ENCODE data around the gene RORC.
A peak's percentile ranks its signal among the peaks of the same experiment; 100 is the strongest.

RORC gene

GRCh38 chr1:151839457-151840403 is 8.1 kb upstream of the RORC start, which contains the start of gene C2CD4D:
C2CD4D (minus strand) TSS chr1:151839820; CDS start chr1:151838989, 831 bp downstream.
- Mint-ChIP-seq H3K36me3 (no peaks in the 10 kb centered on the region), H3K9me3 (no peaks in the 10 kb centered on the region), H3K4me3 (peak within 1 kb of the TSS; percentile 74), H3K27me3 (peaks cover 44% of the 10 kb centered on the region), H3K27ac (peak within 1 kb of the TSS; percentile 73), H3K4me1 (peaks cover 51% of the 10 kb centered on the region)
- CTCF ChIA-PET, result interaction anchor here (1.0 to 1.6 kb wide), 5 partner anchors 9 to 105 kb away, joined by 3 to 5 read pairs (median 4); partner anchors contain the start of gene THEM5
- DNase-seq, result peak; percentile 78

GRCh38 chr1:151839082-151839412 is 7.4 kb upstream of the RORC start:
- CTCF ChIA-PET, result interaction anchor here (1.2 to 1.6 kb wide), 2 partner anchors 8 to 42 kb away, joined by 4 read pairs; no protein-coding TSS in a partner anchor
- peak overlapping the region; percentile 73 for H3K27ac Mint-ChIP-seq
- no peaks in the 10 kb centered on the region for H3K9me3 Mint-ChIP-seq
- peaks cover 55% of the 10 kb centered on the region for H3K4me1 Mint-ChIP-seq
- H3K36me3 Mint-ChIP-seq, result no peaks in the 10 kb centered on the region
- H3K4me3 Mint-ChIP-seq, result peak overlapping the region; percentile 74
- H3K27me3 Mint-ChIP-seq, result peaks cover 38% of the 10 kb centered on the region
- no peak for DNase-seq

- peak; percentile 52 for DNase-seq
- CTCF ChIA-PET, result interaction anchor here (1.6 kb wide), 1 partner anchor 8 kb away, joined by 4 read pairs; no protein-coding TSS in a partner anchor
- H3K4me3 Mint-ChIP-seq, result peak overlapping the region; percentile 74
- no peaks in the 10 kb centered on the region for H3K36me3 Mint-ChIP-seq
- H3K9me3 Mint-ChIP-seq, result no peaks in the 10 kb centered on the region
- H3K4me1 Mint-ChIP-seq, result peaks cover 61% of the 10 kb centered on the region
- H3K27me3 Mint-ChIP-seq, result peaks cover 38% of the 10 kb centered on the region
- peak overlapping the region; percentile 73 for H3K27ac Mint-ChIP-seq
These were observed 6.8 kb upstream of the RORC start for GRCh38 chr1:151838222-151839081.

- peak overlapping the region; percentile 90 for H3K27ac Mint-ChIP-seq
- H3K4me1 Mint-ChIP-seq, result peaks cover 66% of the 10 kb centered on the region
- peaks cover 38% of the 10 kb centered on the region for H3K27me3 Mint-ChIP-seq
- peak overlapping the region; percentile 72 for H3K4me3 Mint-ChIP-seq
- H3K36me3 Mint-ChIP-seq, result no peaks in the 10 kb centered on the region
- no peak for DNase-seq
- CTCF ChIA-PET, result interaction anchor here (2.2 kb wide), 1 partner anchor 145 kb away, joined by 10 read pairs; no protein-coding TSS in a partner anchor
- no peaks in the 10 kb centered on the region for H3K9me3 Mint-ChIP-seq
These were observed 6.3 kb upstream of the RORC start for GRCh38 chr1:151837884-151838221.

GRCh38 chr1:151837197-151837596 is 5.6 kb upstream of the RORC start:
- CTCF ChIA-PET, result interaction anchor here (0.6 to 3.0 kb wide), 25 partner anchors 9 to 536 kb away, joined by 3 to 14 read pairs (median 4); partner anchors contain the start of genes MRPL9 and TUFT1
- peak; percentile 39 for DNase-seq
- peak overlapping the region; percentile 72 for H3K4me3 Mint-ChIP-seq
- no peaks in the 10 kb centered on the region for H3K9me3 Mint-ChIP-seq
- peaks cover 38% of the 10 kb centered on the region for H3K27me3 Mint-ChIP-seq
- peaks cover 70% of the 10 kb centered on the region for H3K4me1 Mint-ChIP-seq
- peak overlapping the region; percentile 90 for H3K27ac Mint-ChIP-seq
- H3K36me3 Mint-ChIP-seq, result no peaks in the 10 kb centered on the region

GRCh38 chr1:151835596-151835995 is 4.0 kb upstream of the RORC start:
- Mint-ChIP-seq H3K4me3 (no peak overlapping the region), H3K4me1 (peaks cover 78% of the 10 kb centered on the region), H3K9me3 (no peaks in the 10 kb centered on the region), H3K27ac (no peak overlapping the region), H3K36me3 (no peaks in the 10 kb centered on the region), H3K27me3 (peaks cover 43% of the 10 kb centered on the region)
- CTCF ChIA-PET, result interaction anchor here (0.6 to 3.0 kb wide), 23 partner anchors 13 to 535 kb away, joined by 3 to 14 read pairs (median 4); partner anchors contain the start of genes MRPL9, TDRKH and TUFT1
- no peak for DNase-seq

- no peak overlapping the region for H3K4me3 Mint-ChIP-seq
These were observed 2.6 kb upstream of the RORC start for GRCh38 chr1:151834239-151834638.

GRCh38 chr1:151833172-151833900 is 1.7 kb upstream of the RORC start:
- Mint-ChIP-seq H3K9me3 (no peaks in the 10 kb centered on the region), H3K27me3 (peaks cover 23% of the 10 kb centered on the region), H3K27ac (no peak overlapping the region), H3K4me3 (no peak overlapping the region), H3K4me1 (peaks cover 81% of the 10 kb centered on the region), H3K36me3 (no peaks in the 10 kb centered on the region)
- no peak for DNase-seq
- CTCF ChIA-PET, result interaction anchor here (1.1 to 1.2 kb wide), 2 partner anchors 15 to 226 kb away, joined by 3 read pairs; no protein-coding TSS in a partner anchor

More at GRCh38 chr1:151834239-151834638, 2.6 kb upstream of the RORC start:
- Mint-ChIP-seq H3K9me3 (no peaks in the 10 kb centered on the region), H3K36me3 (no peaks in the 10 kb centered on the region), H3K4me1 (peaks cover 77% of the 10 kb centered on the region), H3K27ac (no peak overlapping the region), H3K27me3 (peaks cover 29% of the 10 kb centered on the region)
- DNase-seq, result no peak
- CTCF ChIA-PET, result interaction anchor here (1.1 to 3.0 kb wide), 6 partner anchors 13 to 390 kb away, joined by 3 to 14 read pairs (median 4); no protein-coding TSS in a partner anchor

GRCh38 chr1:151832318-151832980 is 847 bp upstream of the RORC start:
- H3K27ac Mint-ChIP-seq, result no peak overlapping the region
- H3K27me3 Mint-ChIP-seq, result peaks cover 16% of the 10 kb centered on the region
- CTCF ChIA-PET, result interaction anchor here (0.6 to 1.2 kb wide), 2 partner anchors 95 to 226 kb away, joined by 3 read pairs; no protein-coding TSS in a partner anchor
- H3K9me3 Mint-ChIP-seq, result no peaks in the 10 kb centered on the region
- no peaks in the 10 kb centered on the region for H3K36me3 Mint-ChIP-seq
- no peak overlapping the region for H3K4me3 Mint-ChIP-seq
- H3K4me1 Mint-ChIP-seq, result peaks cover 85% of the 10 kb centered on the region
- no peak for DNase-seq

- no peak for DNase-seq
- Mint-ChIP-seq H3K36me3 (no peaks in the 10 kb centered on the region), H3K27me3 (peaks cover 4% of the 10 kb centered on the region), H3K27ac (no peak overlapping the region), H3K4me1 (peaks cover 81% of the 10 kb centered on the region), H3K9me3 (no peaks in the 10 kb centered on the region), H3K4me3 (no peak overlapping the region)
- CTCF ChIA-PET, result interaction anchor here (0.9 to 1.4 kb wide), 3 partner anchors 8 to 66 kb away, joined by 3 to 7 read pairs (median 4); partner anchors contain the start of gene C2CD4D
These were observed 378 bp downstream of the RORC start for GRCh38 chr1:151831256-151831591.

- H3K9me3 Mint-ChIP-seq, result no peaks in the 10 kb centered on the region
- H3K27me3 Mint-ChIP-seq, result peaks cover 7% of the 10 kb centered on the region
- H3K4me3 Mint-ChIP-seq, result no peak overlapping the region
- peak overlapping the region; percentile 89 for H3K27ac Mint-ChIP-seq
- H3K36me3 Mint-ChIP-seq, result no peaks in the 10 kb centered on the region
- peaks cover 75% of the 10 kb centered on the region for H3K4me1 Mint-ChIP-seq
- CTCF ChIA-PET, result interaction anchor here (0.6 to 1.4 kb wide), 5 partner anchors 8 to 236 kb away, joined by 3 to 7 read pairs (median 4); partner anchors contain the start of genes C2CD4D and MRPL9
- no peak for DNase-seq
These were observed 1.5 kb downstream of the RORC start for GRCh38 chr1:151830055-151830454.

GRCh38 chr1:151829352-151830046 is 2.1 kb downstream of the RORC start:
- DNase-seq, result no peak
- Mint-ChIP-seq H3K4me1 (peaks cover 72% of the 10 kb centered on the region), H3K9me3 (no peaks in the 10 kb centered on the region), H3K4me3 (peak overlapping the region; percentile 9), H3K36me3 (no peaks in the 10 kb centered on the region), H3K27ac (peak overlapping the region; percentile 89), H3K27me3 (peaks cover 10% of the 10 kb centered on the region)
- CTCF ChIA-PET, result interaction anchor here (1.0 to 1.4 kb wide), 4 partner anchors 8 to 236 kb away, joined by 3 to 7 read pairs (median 4); partner anchors contain the start of gene C2CD4D
